IMR-90 (cell line): ENCODE measurements around the gene CIAO3. TPM values are rescaled to one million over a fixed set of nuclear protein-coding genes. Genes with fewer than 3 reads are reported as not detected.

Experiments
- ATAC-seq: fragments of 200-7000 bp; cut with Tn5 transposase; 2 replicates; pipeline ENCODE4 v1.9.1; 2020; ENCODE audit warnings: low read depth, mild to moderate bottlenecking, moderate library complexity
- BruUV-seq: library from RNA; stranded (reverse); fragments of 400-500 nt; replicated peaks from 2 replicates; lab custom pipeline; 2021; lab: Mats Ljungman, UMichigan
- CTCF ChIA-PET: fragments of 300-600 bp; formaldehyde crosslinking; extraction: SDS; loops from one replicate; lab custom pipeline; 2021; ENCODE audit warnings: antibody characterized with exemption; lab: Yijun Ruan, JAX
- POLR2A ChIA-PET: fragments of 300-600 bp; sonication (Branson Sonifier 250); formaldehyde crosslinking; loops from one replicate; lab custom pipeline; 2022; ENCODE audit warnings: antibody characterized with exemption; ENCODE audit not compliant: unreplicated experiment; lab: Charles Lee
- DNase-seq: peaks from one replicate; pipeline ENCODE4 v3.0.0; 2013
- H2AFZ ChIP-seq: replicated peaks from 2 replicates; pipeline ENCODE3; 2013; ENCODE audit warnings: low read length, mild to moderate bottlenecking; ENCODE audit not compliant: poor library complexity
- H2AK5ac ChIP-seq: 2 replicates; pipeline ENCODE4 v1.6.1; 2013; ENCODE audit warnings: low read depth, low read length, inconsistent platforms
- H2AK9ac ChIP-seq: replicated peaks from 2 replicates; pipeline ENCODE3; 2013; ENCODE audit warnings: mild to moderate bottlenecking, low read depth, low read length, moderate library complexity; ENCODE audit not compliant: poor library complexity
- H2BK120ac ChIP-seq: 2 replicates; pipeline ENCODE4 v1.6.1; 2013; ENCODE audit warnings: low read depth, low read length, inconsistent platforms
- H2BK15ac ChIP-seq: 3 replicates; pipeline ENCODE4 v1.6.1; 2013; ENCODE audit warnings: low read depth, low read length, inconsistent platforms
- H2BK20ac ChIP-seq: 2 replicates; pipeline ENCODE4 v1.6.1; 2013; ENCODE audit warnings: low read depth, mild to moderate bottlenecking, inconsistent platforms, low read length, moderate library complexity
- H2BK5ac ChIP-seq: 2 replicates; pipeline ENCODE4 v1.6.1; 2013; ENCODE audit warnings: mild to moderate bottlenecking, low read depth, low read length, inconsistent platforms; ENCODE audit not compliant: poor library complexity, severe bottlenecking
- H3K14ac ChIP-seq: replicated peaks from 2 replicates; pipeline ENCODE4 v1.6.1; 2013; ENCODE audit warnings: low read depth, low read length, inconsistent platforms
- H3K18ac ChIP-seq: 2 replicates; pipeline ENCODE4 v1.6.1; 2013; ENCODE audit warnings: low read depth, low read length, control low read depth
- H3K23ac ChIP-seq: 2 replicates; pipeline ENCODE4 v1.6.1; 2013; ENCODE audit warnings: low read depth, low read length, inconsistent platforms
- H3K27ac ChIP-seq: 2 replicates; pipeline ENCODE4 v1.5.1; 2013; ENCODE audit warnings: mild to moderate bottlenecking, control low read depth, low read length; ENCODE audit not compliant: insufficient read depth
- H3K27me3 ChIP-seq: 2 replicates; pipeline ENCODE4 v1.6.1; 2013; ENCODE audit warnings: low read length; ENCODE audit not compliant: control insufficient read depth, insufficient read depth
- H3K36me3 ChIP-seq: 2 replicates; pipeline ENCODE4 v1.6.1; 2013; ENCODE audit warnings: low read length, mixed read lengths; ENCODE audit not compliant: control insufficient read depth, insufficient read depth
- H3K4ac ChIP-seq: 2 replicates; pipeline ENCODE4 v1.6.1; 2013; ENCODE audit warnings: low read depth, low read length, inconsistent platforms
- H3K4me1 ChIP-seq: 2 replicates; pipeline ENCODE4 v1.6.1; 2013; ENCODE audit warnings: low read length, mixed read lengths; ENCODE audit not compliant: control insufficient read depth, insufficient read depth
- H3K4me2 ChIP-seq: 2 replicates; pipeline ENCODE4 v1.6.1; 2013; ENCODE audit warnings: low read depth, mild to moderate bottlenecking, control low read depth, low read length, moderate library complexity
- H3K4me3 ChIP-seq: 2 replicates; pipeline ENCODE4 v1.5.1; 2013; ENCODE audit warnings: low read depth, mild to moderate bottlenecking, control low read depth, low read length, moderate library complexity; ENCODE audit not compliant: insufficient read depth
- H3K56ac ChIP-seq: 2 replicates; pipeline ENCODE4 v1.6.1; 2013; ENCODE audit warnings: low read length, inconsistent platforms; ENCODE audit not compliant: insufficient read depth; ENCODE audit errors: extremely low read depth
- H3K79me1 ChIP-seq, 2 experiments: 2 replicates each; pipeline ENCODE4 v1.6.1; 2013; ENCODE audit warnings: low read length in 2 of 2, inconsistent platforms in 1 of 2, low read depth in 1 of 2
- H3K9ac ChIP-seq: 2 replicates; pipeline ENCODE4 v1.6.1; 2013; ENCODE audit warnings: low read depth, low read length, control low read depth
- H3K9me1 ChIP-seq: 2 replicates; pipeline ENCODE4 v1.6.1; 2013; ENCODE audit warnings: low read length, inconsistent platforms; ENCODE audit not compliant: insufficient read depth
- H3K9me3 ChIP-seq: 2 replicates; pipeline ENCODE4 v1.6.1; 2013; ENCODE audit warnings: low read length; ENCODE audit not compliant: control insufficient read depth, insufficient read depth
- H4K20me1 ChIP-seq: 2 replicates; pipeline ENCODE4 v1.6.1; 2013; ENCODE audit warnings: low read length, inconsistent platforms; ENCODE audit not compliant: insufficient read depth
- H4K5ac ChIP-seq: 2 replicates; pipeline ENCODE4 v1.6.1; 2013; ENCODE audit warnings: mild to moderate bottlenecking, low read depth, low read length, control low read depth
- H4K8ac ChIP-seq, 2 experiments: 2 replicates each; pipeline ENCODE4 v1.6.1; 2013; ENCODE audit warnings: low read depth in 2 of 2, low read length in 2 of 2, control low read depth in 1 of 2, inconsistent platforms in 1 of 2
- H4K91ac ChIP-seq: 2 replicates; pipeline ENCODE4 v1.6.1; 2013; ENCODE audit warnings: low read depth, low read length, inconsistent platforms; ENCODE audit not compliant: insufficient read depth
- CEBPB ChIP-seq: IDR thresholded peaks from 2 replicates; pipeline ENCODE4 v1.6.1; 2012; ENCODE audit warnings: low read depth, low read length, improper control_type of control experiment
- CTCF ChIP-seq: conservative IDR thresholded peaks from 2 replicates; pipeline ENCODE4 v1.5.1; 2012; ENCODE audit warnings: mild to moderate bottlenecking, low read depth, low read length, improper control_type of control experiment
- MAFK ChIP-seq: IDR thresholded peaks from 2 replicates; pipeline ENCODE4 v1.6.1; 2012; ENCODE audit warnings: low read depth, low read length, improper control_type of control experiment
- MAZ ChIP-seq: IDR thresholded peaks from 2 replicates; pipeline ENCODE4 v1.6.1; 2012; ENCODE audit warnings: low read depth, mild to moderate bottlenecking, low read length, improper control_type of control experiment, moderate library complexity, borderline replicate concordance
- MXI1 ChIP-seq: IDR thresholded peaks from 2 replicates; pipeline ENCODE4 v1.6.1; 2012; ENCODE audit warnings: low read depth, mild to moderate bottlenecking, low read length, moderate library complexity, borderline replicate concordance
- POLR2A ChIP-seq: IDR thresholded peaks from 2 replicates; pipeline ENCODE4 v1.6.1; 2012; ENCODE audit warnings: mild to moderate bottlenecking, low read depth, low read length
- RAD21 ChIP-seq: IDR thresholded peaks from 2 replicates; pipeline ENCODE4 v1.6.1; 2012; ENCODE audit warnings: low read length, improper control_type of control experiment
- RFX5 ChIP-seq: IDR thresholded peaks from 2 replicates; pipeline ENCODE4 v1.8.0; 2012; ENCODE audit warnings: low read depth, mild to moderate bottlenecking, low read length, moderate library complexity
- USF2 ChIP-seq: fragments of 150-350 bp; IDR thresholded peaks from 2 replicates; pipeline ENCODE4 v1.6.1; 2017; ENCODE audit warnings: mild to moderate bottlenecking, antibody characterized with exemption, low read length, low read depth
- WGBS, 2 experiments: methylation state at CpG; one replicate each; pipeline versions ENCODE4 v1.1.5 to v1.1.7; 2013; ENCODE audit warnings: missing lambda C conversion rate in 2 of 2; ENCODE audit not compliant: insufficient read length in 1 of 2; ENCODE audit errors: extremely low coverage in 2 of 2; 5-methylcytosine and 5-hydroxymethylcytosine counted together
- dilution Hi-C: fragments of 300-500 bp; cut with HindIII; formaldehyde crosslinking; loops from one replicate; pipeline ENCODE4 v1.14.3; 2018; ENCODE audit warnings: low sequenced_read_pairs; ENCODE audit not compliant: unreplicated experiment
- in situ Hi-C: fragments of 300-500 bp; cut with MboI; formaldehyde crosslinking; loops from 3 replicates; pipeline ENCODE4 v1.14.3; 2019; ENCODE audit warnings: low sequenced_read_pairs, inconsistent platforms, mixed read lengths
- intact Hi-C: fragments of 100-400 bp; cut with micrococcal nuclease; formaldehyde crosslinking; loops from 2 replicates; pipeline ENCODE4 v1.10.0; 2022
- polyA plus RNA-seq, 3 experiments: library from polyadenylated mRNA; depleted of rRNA; stranded (reverse); fragments of >200 nt; gene quantifications; 2 replicates each; pipeline ENCODE4 v1.2.3, GENCODE V29; 2012; ENCODE audit warnings: low replicate concordance in 1 of 3
- total RNA-seq: library from RNA; depleted of rRNA; stranded (reverse); fragments of >200 nt; gene quantifications from 2 replicates; pipeline ENCODE4 v1.2.3, GENCODE V29; 2012

The CIAO3 gene
- total and polyA plus RNA-seq, 2 of the 4 experiments (the other 2 are of a cell fraction) = 17.0 to 20.2 TPM

- Histone ChIP-seq H3K27me3 (no peaks in the 10 kb centered on the region), H3K9me3 (no peaks in the 10 kb centered on the region), H3K79me1 (peaks cover 13 to 23% of the 10 kb centered on the region in 2 experiments), H3K9ac (peak within 1 kb of the TSS; percentile 51; the same call in 1 of the 2 replicates), H2BK20ac (0 out of 2 replicates have a peak within 1 kb of the TSS, but pooled peaks have one; percentile 10), H3K23ac (peak within 1 kb of the TSS; percentile 31; the same call in 1 of the 2 replicates), H3K18ac (no peak within 1 kb of the TSS), H4K20me1 (peaks cover 7% of the 10 kb centered on the region), H2AK9ac (peak within 1 kb of the TSS; percentile 85), H3K36me3 (no peaks in the 10 kb centered on the region), H3K4me2 (peak within 1 kb of the TSS; percentile 90), H3K4me1 (peaks cover 14% of the 10 kb centered on the region), H3K4ac (0 out of 2 replicates have a peak within 1 kb of the TSS, but pooled peaks have one; percentile 52), H3K4me3 (peak within 1 kb of the TSS; percentile 70), H2BK15ac (no peak within 1 kb of the TSS), H3K56ac (no peak within 1 kb of the TSS), H2BK5ac (no peak within 1 kb of the TSS), H3K27ac (no peak within 1 kb of the TSS; the same call in 1 of the 2 replicates), H4K8ac (peak within 1 kb of the TSS in 1 of 2 experiments; percentile 77; a peak in 1 of 4 replicates), H2AFZ (peak within 1 kb of the TSS; percentile 86), H2BK120ac (no peak within 1 kb of the TSS), H4K5ac (no peak within 1 kb of the TSS), H3K9me1 (no peaks in the 10 kb centered on the region), H3K14ac (no peak within 1 kb of the TSS), H2AK5ac (peak within 1 kb of the TSS; percentile 42; the same call in 1 of the 2 replicates), H4K91ac (no peak within 1 kb of the TSS)
- DNase-seq = peak; percentile 78
- POLR2A ChIA-PET = no interaction called here
- CTCF ChIA-PET = interaction anchor here (1.6 kb wide), 1 partner anchor 388 kb away, joined by 3 read pairs; no protein-coding TSS in a partner anchor
- peak; percentile 83 for ATAC-seq
- dilution Hi-C loops (no loop called here), intact Hi-C loops (loop anchor here (5.0 kb wide), 1 partner anchor 267 kb away; the partner anchor contains the start of gene SOX8), in situ Hi-C loops (loop anchor here (5.0 to 25.0 kb wide), 2 partner anchors 72 to 347 kb away; partner anchors contain the start of genes CHTF18, RPUSD1 and SSTR5)
- BruUV-seq = no TSS peak
- WGBS, 2 experiments = 7% methylated on average over 46 of the region's 108 CpGs; no CpG with 5 or more reads in 1 of the 2 experiments
- TF ChIP-seq MXI1 (no peak), MAZ (peak; percentile 52; the same call in 1 of the 2 replicates), CTCF (no peak), MAFK (no peak), POLR2A (no peak), RFX5 (no peak), RAD21 (no peak), USF2 (no peak), CEBPB (no peak)
Observed at GRCh38 chr16:714558-715476, 26.0 kb downstream of the CIAO3 start, which contains the start of gene METRN. Gene METRN, plus strand, starts transcription at chr16:715118. Its CDS starts 172 bp downstream, at chr16:715290.
